Stimulated activated CD8-positive, alpha-beta memory T cell treated with anti-CD3 and anti-CD28 coated beads, Interleukin-7, amount 100 ng/mL, for 1 hour (primary cell): Measurements from ENCODE around the gene NGLY1.

Experiments
- DNase-seq, 2 donors: peaks; one replicate each; pipeline ENCODE4 v3.0.0-alpha.2; 2020; ENCODE audit warnings: low read depth in 2 of 2

The NGLY1 gene

DNA sequence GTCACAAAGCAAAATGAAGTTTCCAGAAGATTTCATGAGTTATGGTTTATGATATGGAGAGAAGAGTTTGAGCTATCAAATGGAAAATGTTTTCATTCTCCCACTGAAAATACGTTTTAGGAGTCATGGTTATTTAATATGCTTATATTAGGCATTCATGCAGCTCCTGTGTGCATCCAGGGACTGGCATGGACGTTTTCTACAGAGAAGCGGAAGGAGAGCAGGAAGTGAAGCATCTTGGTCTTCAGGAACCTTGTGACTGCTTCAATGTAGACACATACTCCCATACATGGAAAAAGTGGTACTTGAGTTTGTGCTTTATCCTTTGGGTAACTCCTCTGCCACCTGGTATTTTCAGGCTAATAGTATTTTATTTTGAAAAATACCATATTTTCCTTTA is 75.2 kb downstream of the NGLY1 start:
- no peak for DNase-seq

DNA sequence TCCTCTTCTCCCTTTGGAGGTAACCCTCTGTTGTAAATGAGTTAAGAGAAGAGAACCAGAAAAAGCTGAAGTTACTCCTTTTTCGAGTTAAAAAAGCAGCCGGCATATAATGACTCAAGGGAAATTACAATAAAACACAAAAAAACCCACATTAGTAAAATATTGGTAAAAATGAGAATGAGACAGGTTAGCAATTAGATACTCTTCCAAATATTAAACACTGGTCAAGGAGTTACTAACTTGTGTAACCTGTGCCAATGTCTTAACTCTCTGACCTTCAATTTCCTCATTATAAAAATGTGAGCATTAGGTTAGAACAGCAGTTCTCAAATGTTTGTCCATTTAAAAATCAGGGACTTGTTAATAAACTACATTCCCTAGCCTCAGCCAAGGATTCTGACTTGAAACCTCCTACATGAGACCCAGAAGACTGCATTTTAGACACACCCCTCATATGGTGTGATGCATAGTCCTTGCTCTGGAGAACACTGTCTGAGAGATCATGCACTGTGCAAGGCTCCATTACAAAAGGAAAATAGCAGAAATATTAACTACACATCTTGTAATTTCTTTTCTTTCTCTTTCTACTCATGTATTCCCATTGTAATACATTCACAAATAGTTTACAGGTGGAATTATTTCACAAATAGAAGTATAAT is 75.8 kb downstream of the NGLY1 start:
- DNase-seq: no peak

DNA sequence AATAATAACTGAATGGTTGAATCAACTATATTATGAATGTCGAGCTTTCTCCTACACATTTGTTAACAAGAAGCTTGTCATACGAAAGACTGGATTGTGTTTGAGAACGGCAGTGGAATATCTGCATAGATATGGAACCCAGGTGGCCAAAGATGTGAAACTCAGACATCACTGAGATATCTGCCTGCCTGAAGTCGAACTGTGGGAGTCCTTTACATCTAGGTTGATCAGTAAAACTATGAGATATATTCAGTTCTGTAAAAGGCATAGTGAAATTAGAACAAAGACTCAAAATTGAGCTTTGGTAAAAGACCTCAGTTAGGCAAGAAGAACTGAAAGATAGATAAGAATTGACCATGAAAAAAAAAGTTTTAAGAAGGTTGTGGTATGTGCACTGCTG is 77.0 kb downstream of the NGLY1 start:
- DNase-seq: no peak

DNA sequence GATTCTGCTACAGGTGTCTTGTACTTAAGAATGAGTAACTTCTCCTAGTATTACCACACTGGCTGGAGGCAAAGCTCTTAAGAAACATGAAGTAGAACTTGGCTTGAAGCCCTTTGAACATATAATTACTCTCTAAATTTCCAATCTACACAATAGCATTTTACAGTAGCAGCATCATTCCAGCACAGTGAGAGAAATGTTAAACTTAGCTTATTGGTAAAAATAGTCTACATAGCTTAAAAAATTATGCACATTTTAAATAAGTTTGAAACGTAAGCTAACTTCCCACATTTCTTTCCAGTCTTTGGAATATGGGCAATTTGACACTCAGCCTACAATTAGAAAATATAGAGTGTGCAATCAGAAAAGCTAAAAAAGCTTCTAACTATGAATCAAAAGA is 85.7 kb downstream of the NGLY1 start:
- DNase-seq: no peak

DNA sequence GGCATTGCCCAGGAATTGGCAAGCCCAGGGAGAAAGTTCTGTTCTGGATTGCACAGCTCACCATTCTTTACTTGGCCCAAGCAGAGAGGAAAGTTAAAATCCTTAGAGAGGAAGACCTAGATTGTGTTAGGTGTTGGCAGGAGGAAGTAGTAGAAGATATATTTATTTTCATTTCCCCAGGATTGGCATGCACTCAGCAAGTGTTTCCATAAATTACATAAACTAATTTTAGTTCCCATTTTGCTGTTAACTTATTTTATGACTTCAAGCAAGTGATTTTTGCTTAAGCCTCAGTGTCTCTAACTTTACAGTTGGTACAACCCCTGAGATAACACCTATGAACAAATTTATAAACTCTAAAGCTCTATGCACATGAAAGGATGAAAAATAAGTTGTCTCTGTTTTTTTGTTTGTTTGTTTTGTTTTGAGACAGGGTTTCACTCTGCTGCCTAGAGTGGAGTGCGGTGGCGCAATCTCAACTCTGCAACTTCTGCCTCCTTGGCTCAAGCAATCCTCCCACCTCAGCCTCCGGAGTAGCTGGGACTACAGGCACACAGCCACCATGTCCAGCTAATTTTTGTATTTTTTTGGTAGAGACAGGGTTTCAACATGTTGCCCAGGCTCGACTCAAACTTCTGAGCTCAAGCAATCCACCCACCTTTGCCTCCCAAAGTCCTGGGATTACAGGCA is 87.4 kb downstream of the NGLY1 start:
- DNase-seq: no peak

DNA sequence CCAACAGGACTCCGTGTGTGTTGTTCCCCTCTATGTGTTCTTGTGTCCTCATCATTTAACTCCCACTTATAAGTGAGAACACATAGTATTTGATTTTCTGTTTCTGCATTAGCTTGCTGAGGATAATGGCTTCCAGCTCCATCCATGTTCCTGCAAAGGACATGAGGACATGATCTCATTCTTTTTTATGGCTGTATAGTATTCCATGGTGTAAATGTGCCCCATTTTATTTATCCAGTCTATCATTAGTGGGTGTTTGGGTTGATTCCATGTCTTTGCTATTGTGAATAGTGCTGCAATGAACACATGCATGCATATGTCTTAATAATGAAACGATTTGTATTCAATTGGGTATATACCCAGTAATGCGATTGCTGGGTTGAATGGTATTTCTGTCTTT is 90.0 kb downstream of the NGLY1 start:
- DNase-seq: no peak

DNA sequence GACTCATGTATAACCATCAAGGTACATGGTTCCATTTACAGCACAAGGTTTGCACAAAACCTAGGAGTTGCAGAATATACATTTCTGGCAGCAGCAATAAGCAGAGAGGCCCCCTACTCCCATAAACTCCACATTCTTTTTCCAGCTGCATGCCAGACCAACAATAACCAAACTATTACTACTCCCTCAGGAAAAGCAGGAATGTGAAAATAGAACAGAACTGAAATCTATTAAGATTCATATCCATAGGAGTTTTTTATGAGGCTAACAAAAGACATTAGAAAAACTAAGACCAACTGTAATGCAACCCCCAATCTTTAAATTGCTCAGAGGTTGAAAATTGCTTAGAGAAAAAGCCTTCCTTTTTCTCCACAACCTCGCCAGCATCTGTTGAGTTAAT is 90.9 kb downstream of the NGLY1 start:
- no peak for DNase-seq

DNA sequence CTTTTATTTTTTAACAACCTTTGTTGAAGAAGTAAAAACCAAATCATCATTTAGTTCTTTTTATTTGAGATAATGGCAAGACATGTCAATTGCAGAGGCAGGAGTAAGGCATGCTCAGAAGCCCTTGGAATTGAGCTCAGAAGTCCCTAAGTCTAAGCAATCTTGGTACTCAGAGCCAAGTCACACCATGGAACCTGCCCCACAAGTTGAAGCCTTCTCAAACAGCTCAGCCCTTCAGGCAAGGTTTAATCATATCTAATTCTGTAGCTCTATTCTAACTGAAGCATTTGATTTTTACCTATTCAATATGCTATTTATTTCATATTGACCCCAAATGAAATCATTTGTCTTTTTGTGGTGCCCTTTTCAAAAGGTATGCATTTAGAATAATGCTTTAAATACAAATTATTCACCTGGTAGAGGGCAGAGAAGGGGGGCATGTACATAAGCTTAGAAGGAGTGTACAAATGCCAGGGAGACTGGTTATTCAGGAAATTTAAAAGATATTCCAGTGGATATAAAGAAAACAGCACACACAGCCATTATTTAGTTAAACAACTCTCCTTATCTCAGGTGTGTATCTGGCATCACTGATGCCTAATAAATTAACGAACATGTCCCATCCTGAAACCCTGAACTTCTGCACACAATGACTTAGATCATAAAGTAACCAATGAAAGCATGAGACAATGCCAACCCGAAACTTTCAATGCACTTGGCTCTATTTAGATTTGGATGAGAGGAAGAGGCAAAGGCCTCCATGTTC is 92.3 kb downstream of the NGLY1 start:
- DNase-seq: no peak

DNA sequence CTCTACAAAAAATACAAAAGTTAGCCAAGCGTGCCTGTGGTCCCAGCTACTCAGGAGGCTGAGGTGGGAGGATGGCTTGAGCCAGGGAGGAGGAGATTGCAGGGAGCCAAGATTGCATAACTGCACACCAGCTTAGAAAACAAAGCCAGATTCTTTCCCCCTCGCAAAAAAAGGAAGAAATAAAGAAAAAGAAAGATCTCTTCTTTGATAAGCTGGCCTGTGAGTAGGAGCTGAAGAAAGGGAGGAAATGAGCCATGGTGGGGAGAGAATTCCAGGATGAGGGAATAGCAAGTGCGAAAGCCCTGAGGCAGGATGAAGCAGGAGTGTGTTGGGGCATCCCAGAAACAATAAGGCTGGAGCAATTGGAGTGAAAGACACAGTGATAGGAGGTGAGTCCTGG is 94.0 kb downstream of the NGLY1 start:
- DNase-seq: no peak

DNA sequence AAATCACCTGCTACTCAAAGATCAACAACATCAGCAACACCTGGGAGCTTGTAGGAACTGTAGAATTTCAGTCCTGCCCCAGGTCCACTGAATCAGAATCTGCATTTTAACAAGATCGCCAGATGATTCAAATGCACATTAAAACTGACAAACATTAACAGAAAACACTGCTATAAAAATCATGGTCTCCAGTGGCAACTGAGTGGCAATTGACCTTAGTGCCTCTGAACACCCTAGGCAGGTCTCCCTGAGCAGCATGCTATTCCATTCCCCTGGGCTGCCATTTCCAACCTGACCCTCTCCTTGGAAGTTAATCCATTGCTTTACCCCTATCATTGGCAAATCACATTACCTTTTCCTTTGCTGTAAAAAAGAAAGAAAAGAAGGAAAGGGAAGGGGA is 95.5 kb downstream of the NGLY1 start:
- no peak for DNase-seq

DNA sequence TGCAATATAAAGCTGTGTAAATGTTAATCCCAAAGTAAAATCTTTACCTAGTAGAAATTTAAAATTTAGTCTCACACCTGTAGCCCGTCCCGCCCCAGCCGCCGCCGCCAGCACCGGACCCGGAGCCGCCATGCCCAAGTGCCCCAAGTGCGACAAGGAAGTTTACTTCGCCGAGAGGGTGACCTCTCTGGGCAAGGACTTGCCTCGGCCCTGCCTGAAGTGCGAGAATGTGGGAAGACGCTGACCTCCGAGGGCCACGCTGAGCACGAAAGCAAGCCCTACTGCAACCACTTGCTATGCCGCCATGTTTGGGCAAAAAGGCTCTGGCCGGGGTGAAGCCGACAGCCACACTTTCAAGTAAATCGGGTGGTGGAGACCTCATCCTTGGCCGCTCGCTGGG is 96.5 kb downstream of the NGLY1 start:
- DNase-seq: no peak

DNA sequence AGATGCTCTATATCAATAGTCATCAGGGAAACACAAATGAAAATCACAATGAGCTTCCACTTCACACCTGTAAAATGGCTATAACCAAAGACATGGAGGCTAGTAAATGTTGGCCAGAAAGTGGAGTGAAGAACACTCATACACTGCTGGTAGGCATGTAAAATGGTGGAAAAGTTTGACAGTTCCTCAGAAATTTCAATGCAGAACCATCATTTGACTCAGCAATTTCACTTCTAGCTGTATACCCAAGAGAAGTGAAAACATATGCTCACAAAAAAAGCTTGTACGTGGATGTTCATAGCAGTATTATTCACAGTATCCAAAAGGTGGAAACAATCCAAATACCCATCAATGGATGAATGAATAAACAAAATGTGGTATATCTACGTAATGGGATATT is 99.4 kb downstream of the NGLY1 start:
- no peak for DNase-seq

DNA sequence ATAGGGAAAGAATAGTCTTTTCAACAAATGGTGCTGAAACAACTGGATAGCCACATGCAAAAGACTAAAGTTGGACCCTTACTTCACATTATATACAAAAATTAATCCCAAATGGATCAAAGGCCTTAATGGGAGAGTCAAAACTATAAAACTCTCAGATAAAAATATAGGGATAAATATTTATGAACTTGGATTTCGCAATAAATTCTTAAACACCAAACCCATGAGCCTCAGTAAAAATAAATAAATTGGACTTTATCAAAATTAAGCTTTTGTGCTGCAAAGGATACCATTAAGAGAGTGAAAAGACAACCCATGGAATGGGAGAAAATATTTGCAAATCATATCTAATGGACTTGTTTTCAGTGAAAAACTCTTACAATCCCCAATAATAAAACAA is 99.8 kb downstream of the NGLY1 start:
- DNase-seq: no peak

DNA sequence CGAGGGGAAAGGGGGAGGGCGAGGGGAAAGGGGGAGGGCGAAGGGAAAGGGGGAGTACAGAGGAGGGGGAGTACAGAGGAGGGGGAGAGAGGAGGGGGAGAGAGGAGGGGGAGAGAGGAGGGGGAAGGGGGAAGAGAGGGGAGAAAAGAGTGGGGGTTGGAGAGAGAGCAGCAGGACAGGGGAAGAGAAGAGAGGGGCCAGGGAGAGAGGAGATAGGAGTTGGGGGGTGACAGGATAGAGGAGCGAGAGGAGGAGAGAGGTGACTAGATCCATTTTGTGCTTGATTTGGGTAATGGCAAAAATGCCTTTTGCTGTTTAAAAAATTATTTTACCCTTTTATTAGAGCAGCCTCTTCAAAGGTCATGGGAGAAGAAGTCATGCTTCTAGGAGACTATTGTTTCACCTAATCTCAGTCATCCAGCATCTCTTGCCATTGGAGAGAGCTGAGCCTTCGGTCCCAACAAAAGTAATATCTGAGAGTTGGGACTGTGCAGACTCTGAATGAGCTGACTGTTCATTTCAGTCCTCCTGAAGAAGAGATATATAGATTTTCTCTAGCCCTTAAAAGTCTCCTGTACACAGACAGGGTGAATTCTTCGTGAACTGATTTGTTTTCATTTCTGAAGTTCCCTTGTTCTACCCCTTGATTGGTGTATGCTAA is 103.5 kb downstream of the NGLY1 start:
- DNase-seq: no peak

DNA sequence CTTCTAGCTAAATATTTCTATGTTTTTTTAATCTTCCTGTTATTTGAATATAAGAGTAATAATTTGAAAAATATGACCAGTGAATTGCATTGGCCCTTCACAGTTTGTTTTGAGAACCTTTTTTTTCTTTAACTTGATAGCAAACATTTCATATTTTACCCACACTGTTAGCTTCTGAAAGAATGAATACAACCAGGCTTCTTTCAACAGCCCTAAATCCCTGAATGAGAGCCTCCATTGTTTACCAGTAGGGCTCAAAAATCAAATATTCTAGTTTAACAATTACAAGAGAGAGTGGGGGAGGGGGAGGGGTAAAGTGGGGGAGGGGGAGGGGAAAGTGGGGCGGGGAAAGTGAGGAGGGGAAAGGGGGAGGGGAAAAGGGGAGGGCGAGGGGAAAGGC is 104.1 kb downstream of the NGLY1 start:
- no peak for DNase-seq

DNA sequence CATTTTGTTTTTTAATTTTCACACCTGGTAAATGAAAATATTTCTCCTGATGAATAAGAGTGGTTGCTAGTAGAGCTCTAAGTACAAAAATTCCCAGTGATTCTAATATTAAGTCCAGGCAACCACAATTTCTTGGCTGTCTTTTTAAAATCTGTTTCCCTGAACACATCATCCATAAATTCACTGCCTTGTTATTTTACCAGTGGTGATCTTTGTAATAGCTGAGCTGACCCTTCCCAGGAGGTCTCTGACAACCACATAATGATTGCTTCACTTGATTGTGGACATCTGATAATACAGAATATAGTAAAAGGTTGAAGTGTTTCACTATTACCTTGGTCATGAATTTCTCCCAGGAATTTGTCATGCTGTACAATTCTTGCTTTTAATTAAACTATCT is 104.7 kb downstream of the NGLY1 start:
- DNase-seq: no peak

DNA sequence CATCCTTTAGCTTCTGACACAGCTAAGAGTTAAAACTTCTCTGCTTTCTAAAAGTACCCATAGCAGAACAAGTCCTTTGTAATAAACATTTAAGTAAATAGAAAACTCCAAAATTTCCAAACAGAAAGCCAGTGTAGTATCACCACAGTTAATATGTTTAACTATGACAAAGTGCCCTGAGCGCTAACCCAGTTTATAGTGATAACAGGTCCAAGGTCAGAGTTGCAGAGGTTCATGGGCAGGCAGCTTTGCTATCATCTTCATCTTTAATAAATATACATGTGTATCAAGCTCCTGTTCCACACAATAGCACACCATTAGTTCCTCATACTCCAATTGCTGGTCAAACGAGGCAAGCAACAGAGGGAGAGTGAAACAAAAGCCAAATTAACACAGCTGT is 106.1 kb downstream of the NGLY1 start:
- DNase-seq: no peak

DNA sequence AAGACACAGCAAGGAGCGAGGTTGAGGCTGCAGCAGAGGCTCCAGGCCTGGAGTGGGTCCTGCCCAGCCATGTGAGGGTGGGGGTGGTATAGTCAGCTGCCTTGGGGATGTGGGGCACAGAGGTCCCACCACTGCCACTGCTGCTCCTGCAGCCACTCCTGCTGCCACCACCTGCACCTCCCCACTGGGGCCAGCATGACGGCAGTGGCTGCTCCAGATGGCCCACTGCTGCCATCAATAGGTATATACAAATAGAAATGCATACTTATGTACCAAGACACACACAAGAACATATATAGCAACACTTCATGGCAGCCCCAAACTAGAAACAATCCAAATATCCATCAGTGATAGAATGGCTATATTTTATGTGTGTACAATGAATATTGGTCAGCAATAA is 108.6 kb downstream of the NGLY1 start:
- no peak for DNase-seq

DNA sequence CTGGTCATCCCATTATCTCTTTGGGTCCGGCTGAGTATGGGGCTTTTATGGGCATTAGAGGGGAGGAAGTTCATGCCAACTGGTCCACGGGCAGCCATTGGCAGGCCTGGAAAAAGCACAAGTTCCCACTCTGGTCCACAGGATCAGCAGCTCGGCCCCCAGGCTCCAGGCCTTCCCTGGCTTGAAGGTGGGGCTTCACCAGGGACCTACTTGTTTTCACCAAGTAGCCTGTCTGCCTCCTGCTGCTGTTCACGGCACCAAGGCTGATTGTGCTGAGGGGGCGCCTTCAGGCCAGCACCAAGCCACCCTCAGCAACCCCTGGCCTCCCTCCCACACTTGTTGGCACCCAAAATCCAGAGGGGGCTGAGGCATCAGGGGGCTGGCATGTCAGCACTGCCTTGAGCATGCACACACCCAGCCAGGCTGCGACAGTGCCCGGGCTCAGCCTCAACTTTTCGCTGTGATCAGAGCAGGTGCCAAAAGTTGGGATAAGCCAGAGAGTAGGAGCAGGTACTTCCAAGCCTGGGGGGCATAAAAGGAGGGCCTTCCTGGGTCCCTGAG is 109.4 kb downstream of the NGLY1 start:
- DNase-seq: no peak
